ENCODE results near the gene AMDHD1. TPM values are rescaled to one million over a fixed set of nuclear protein-coding genes. Genes with fewer than 3 reads are reported as not detected.

AMDHD1 gene
- total RNA-seq, 2 donors from 2014 or later: 0.63 to 1.3 TPM

DNA sequence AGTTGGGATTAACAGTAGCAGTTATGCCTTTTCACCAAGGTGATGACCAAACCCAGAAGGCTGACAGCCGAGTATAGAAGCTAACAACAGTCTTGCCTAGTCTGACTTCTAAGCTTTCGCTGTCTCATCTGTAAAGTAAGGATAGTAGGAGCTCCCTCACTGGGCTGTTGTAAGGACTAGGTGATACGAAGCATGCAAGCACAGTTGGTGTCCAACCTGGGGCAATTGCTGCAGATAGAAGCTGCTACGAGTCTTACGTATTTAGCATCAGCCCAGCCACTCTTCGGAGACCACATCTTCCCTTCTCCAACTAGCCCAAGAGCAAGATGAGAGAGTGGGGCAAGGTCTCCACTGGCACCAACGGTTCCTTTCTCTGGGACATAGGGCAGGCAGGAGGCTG, 47.0 kb downstream of the AMDHD1 start:
- no peaks in the 10 kb centered on the region for H3K4me1 ChIP-seq
- H3K9me3 ChIP-seq: no peaks in the 10 kb centered on the region
- no peak overlapping the region for H3K4me3 ChIP-seq
- DNase-seq (ENCODE audit: low spot score): no peak
- no peaks in the 10 kb centered on the region for H3K27me3 ChIP-seq
- H3K36me3 ChIP-seq: no peaks in the 10 kb centered on the region
- no peak for TF ChIP-seq CTCF (IDR thresholded peaks at IDR 0.05)
- no peak overlapping the region for H3K27ac ChIP-seq

GRCh38 chr12:95993907-95994306, 50.8 kb downstream of the AMDHD1 start:
- TF ChIP-seq CTCF (IDR thresholded peaks at IDR 0.05): no peak
- H3K27me3 ChIP-seq: no peaks in the 10 kb centered on the region
- DNase-seq (ENCODE audit: low spot score): no peak
- H3K4me3 ChIP-seq: no peak overlapping the region
- no peaks in the 10 kb centered on the region for H3K36me3 ChIP-seq
- H3K9me3 ChIP-seq: no peaks in the 10 kb centered on the region
- H3K27ac ChIP-seq: no peak overlapping the region
- H3K4me1 ChIP-seq: no peaks in the 10 kb centered on the region

- Histone ChIP-seq H3K4me3 (no peak overlapping the region), H3K27me3 (no peaks in the 10 kb centered on the region), H3K4me1 (no peaks in the 10 kb centered on the region), H3K27ac (no peak overlapping the region), H3K9me3 (no peaks in the 10 kb centered on the region), H3K36me3 (no peaks in the 10 kb centered on the region)
- DNase-seq (ENCODE audit: low spot score): no peak
- no peak for TF ChIP-seq CTCF (IDR thresholded peaks at IDR 0.05)
Observed at GRCh38 chr12:95994476-95994875, 51.3 kb downstream of the AMDHD1 start.

DNA sequence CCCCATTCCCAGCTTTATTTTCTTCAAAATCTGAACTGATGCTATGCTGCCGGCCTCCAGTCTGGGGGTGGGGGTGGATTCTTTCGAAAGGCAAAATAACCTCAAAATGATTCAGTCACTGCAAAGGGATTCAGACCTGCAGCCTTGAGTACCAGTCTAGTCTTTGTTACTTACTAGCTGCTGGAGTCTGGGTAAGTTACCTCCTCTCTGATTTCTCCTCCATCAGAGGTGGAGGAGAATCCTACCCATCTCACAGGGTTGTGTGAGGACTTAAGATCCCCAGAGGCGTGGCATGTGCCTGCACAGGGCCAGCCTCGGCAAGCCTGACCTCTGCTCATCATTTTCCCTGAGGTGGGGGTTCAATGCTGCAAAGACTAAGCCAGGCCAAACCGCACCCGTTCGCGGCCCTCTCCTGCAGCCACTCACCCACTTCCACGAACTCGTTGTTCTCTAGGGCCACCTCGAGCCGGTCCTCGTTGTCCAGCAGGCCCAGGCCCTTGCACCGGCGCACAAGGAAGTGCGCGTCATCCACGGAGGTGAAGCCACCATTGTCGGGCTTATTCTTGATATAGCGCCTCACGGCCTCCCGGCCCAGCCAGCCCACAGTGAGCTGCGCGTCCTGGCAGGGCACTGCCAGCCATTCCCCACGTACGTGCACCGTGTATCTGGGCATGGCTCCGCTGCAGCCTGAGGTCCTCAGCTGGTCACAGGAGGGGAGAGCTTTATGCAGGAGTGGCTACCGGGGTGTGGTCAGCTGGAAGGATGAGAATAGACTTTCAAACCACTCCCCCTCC, 52.3 kb downstream of the AMDHD1 start:
- no peaks in the 10 kb centered on the region for H3K9me3 ChIP-seq
- no peaks in the 10 kb centered on the region for H3K4me1 ChIP-seq
- no peak for TF ChIP-seq CTCF (IDR thresholded peaks at IDR 0.05)
- H3K4me3 ChIP-seq: no peak overlapping the region
- H3K27ac ChIP-seq: no peak overlapping the region
- H3K36me3 ChIP-seq: no peaks in the 10 kb centered on the region
- no peaks in the 10 kb centered on the region for H3K27me3 ChIP-seq
- DNase-seq (ENCODE audit: low spot score): no peak

GRCh38 chr12:95996034-95996658, 53.0 kb downstream of the AMDHD1 start, which contains the start of gene HAL:
HAL (minus strand) TSS chr12:95996344; CDS start chr12:95995910, 434 bp downstream.
- Histone ChIP-seq H3K27me3 (no peaks in the 10 kb centered on the region), H3K4me1 (no peaks in the 10 kb centered on the region), H3K4me3 (no peak within 1 kb of the TSS), H3K36me3 (no peaks in the 10 kb centered on the region), H3K27ac (no peak within 1 kb of the TSS), H3K9me3 (no peaks in the 10 kb centered on the region)
- DNase-seq (ENCODE audit: low spot score): peak; percentile 80
- no peak for TF ChIP-seq CTCF (IDR thresholded peaks at IDR 0.05)

All from right atrium auricular region (tissue), 2 donors.